22Rv1 (cell line): ENCODE data around the gene APH1B.

ENCODE experiments used
- ZFX ChIP-seq: fragments of 450-650 bp; IDR thresholded peaks from 2 replicates; pipeline ENCODE4 v1.6.1; 2017; ENCODE audit warnings: antibody characterized with exemption, borderline replicate concordance
- TF ChIP-seq, protein P1 (sequence below): fragments of 450-650 bp; IDR thresholded peaks from 2 replicates; pipeline ENCODE4 v1.5.1; 2017; ENCODE audit warnings: mild to moderate bottlenecking

DNA sequence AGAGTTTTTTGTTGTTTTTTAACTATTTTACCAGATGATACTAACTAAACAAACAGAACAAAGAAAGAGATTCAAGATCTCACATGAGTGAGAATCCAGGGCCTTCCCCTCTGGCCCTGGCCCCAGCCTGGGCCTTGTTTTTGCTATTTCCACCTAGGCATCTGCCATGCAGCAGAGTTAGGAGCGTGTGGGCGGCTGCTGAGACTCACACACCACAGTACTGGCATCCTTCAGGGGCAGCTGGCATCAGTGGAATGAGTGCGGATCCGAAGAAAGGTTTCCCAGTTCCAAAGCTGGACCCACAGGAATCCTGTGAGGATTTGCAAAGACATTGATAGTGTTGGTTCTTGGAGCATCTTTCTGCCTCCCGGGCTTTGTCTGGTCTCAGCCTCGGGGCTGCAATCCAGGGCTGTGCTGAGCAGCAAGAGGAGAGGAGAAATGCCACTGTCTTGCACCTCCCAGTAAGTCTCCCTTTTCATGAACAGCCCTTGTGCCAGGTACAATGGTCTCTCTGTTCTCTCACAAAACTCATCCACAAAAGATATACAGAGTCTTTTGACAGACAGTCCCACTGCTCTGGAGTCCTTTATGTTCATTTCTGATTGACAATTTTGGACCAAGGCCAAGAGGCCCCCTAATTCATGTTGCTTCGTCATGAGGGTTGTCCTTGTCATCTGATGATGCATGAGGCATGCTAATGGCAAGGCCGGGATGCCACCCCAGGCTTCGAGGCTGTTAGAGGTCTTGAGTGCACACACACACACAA is 46.6 kb downstream of the APH1B start:
- TF ChIP-seq, protein P1, sequence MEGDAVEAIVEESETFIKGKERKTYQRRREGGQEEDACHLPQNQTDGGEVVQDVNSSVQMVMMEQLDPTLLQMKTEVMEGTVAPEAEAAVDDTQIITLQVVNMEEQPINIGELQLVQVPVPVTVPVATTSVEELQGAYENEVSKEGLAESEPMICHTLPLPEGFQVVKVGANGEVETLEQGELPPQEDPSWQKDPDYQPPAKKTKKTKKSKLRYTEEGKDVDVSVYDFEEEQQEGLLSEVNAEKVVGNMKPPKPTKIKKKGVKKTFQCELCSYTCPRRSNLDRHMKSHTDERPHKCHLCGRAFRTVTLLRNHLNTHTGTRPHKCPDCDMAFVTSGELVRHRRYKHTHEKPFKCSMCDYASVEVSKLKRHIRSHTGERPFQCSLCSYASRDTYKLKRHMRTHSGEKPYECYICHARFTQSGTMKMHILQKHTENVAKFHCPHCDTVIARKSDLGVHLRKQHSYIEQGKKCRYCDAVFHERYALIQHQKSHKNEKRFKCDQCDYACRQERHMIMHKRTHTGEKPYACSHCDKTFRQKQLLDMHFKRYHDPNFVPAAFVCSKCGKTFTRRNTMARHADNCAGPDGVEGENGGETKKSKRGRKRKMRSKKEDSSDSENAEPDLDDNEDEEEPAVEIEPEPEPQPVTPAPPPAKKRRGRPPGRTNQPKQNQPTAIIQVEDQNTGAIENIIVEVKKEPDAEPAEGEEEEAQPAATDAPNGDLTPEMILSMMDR, result no peak
- TF ChIP-seq ZFX, result no peak
